ENCODE results near the gene RAP1A.
"Not testable (repeated sequence)": the region's sequence is repeated elsewhere in the genome, so short reads cannot be mapped to it uniquely, and the experiment has no call there.

Gene RAP1A

DNA sequence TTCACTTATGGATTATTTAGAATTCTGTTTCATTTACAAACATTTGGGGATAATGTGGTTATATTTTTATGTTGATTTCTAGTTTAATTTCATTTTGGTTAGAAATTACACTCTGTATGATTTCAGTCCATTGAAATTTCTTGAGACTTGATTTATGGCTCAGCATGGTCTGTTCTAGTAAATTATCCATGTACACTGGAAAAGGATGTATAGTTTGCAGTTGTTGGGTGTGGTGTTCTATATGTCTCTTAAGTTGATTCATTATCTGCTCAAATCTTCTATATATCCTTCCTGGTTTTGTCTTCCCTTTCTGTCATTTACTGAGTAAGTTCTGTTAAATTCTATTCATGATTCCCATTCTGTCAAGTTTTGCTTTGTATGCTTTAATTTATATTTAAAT is 52.3 kb downstream of the RAP1A start:
- no peaks in the 10 kb centered on the region for H3K4me1 ChIP-seq (ENCODE audit: insufficient read depth, poor library complexity, severe bottlenecking)

DNA sequence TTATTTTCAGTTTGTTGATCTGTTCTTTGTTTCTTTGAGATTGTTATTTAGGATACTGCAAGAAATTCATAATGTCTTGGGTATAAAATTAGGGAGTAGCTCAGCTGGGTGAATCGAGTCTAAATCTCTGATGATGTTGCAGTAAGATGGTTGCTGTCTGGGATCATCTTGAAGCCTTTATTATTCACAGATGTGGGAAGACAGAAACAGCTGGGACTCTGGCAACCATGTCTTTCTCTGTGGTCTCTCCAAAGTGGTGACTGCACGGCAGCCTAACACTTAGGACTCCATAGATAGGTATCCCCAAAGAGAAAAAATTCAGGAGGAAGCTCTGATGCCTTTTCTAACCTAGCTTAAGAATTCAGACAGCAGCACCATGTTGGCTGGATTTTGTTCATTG is 52.7 kb downstream of the RAP1A start:
- no peak for DNase-seq (ENCODE audit: low spot score)
- Histone ChIP-seq H3K4me3 (ENCODE audit: severe bottlenecking) (no peak overlapping the region), H3K27me3 (ENCODE audit: insufficient read depth, poor library complexity, severe bottlenecking) (no peaks in the 10 kb centered on the region), H3K27ac (ENCODE audit: poor library complexity, severe bottlenecking) (no peak overlapping the region), H3K4me1 (ENCODE audit: insufficient read depth, poor library complexity, severe bottlenecking) (no peaks in the 10 kb centered on the region), H3K36me3 (ENCODE audit: low read depth) (peaks cover 3% of the 10 kb centered on the region; the same call in 1 of the 2 replicates), H3K9me3 (ENCODE audit: severe bottlenecking) (no peaks in the 10 kb centered on the region)
- ATAC-seq (ENCODE audit: low read depth), result no peak
- TF ChIP-seq, protein P1, sequence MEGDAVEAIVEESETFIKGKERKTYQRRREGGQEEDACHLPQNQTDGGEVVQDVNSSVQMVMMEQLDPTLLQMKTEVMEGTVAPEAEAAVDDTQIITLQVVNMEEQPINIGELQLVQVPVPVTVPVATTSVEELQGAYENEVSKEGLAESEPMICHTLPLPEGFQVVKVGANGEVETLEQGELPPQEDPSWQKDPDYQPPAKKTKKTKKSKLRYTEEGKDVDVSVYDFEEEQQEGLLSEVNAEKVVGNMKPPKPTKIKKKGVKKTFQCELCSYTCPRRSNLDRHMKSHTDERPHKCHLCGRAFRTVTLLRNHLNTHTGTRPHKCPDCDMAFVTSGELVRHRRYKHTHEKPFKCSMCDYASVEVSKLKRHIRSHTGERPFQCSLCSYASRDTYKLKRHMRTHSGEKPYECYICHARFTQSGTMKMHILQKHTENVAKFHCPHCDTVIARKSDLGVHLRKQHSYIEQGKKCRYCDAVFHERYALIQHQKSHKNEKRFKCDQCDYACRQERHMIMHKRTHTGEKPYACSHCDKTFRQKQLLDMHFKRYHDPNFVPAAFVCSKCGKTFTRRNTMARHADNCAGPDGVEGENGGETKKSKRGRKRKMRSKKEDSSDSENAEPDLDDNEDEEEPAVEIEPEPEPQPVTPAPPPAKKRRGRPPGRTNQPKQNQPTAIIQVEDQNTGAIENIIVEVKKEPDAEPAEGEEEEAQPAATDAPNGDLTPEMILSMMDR (IDR thresholded peaks at IDR 0.05; ENCODE audit: poor library complexity, severe bottlenecking), result no peak

More for the DNA sequence above, 52.3 kb downstream of the RAP1A start:
- H3K27me3 ChIP-seq (ENCODE audit: insufficient read depth, poor library complexity, severe bottlenecking), result no peaks in the 10 kb centered on the region
- no peaks in the 10 kb centered on the region for H3K36me3 ChIP-seq (ENCODE audit: low read depth)
- no peak overlapping the region for H3K27ac ChIP-seq (ENCODE audit: poor library complexity, severe bottlenecking)
- DNase-seq (ENCODE audit: low spot score) (no peak), ATAC-seq (ENCODE audit: low read depth) (no peak)
- H3K4me3 ChIP-seq (ENCODE audit: severe bottlenecking), result no peak overlapping the region
- TF ChIP-seq, protein P1 (IDR thresholded peaks at IDR 0.05; ENCODE audit: poor library complexity, severe bottlenecking), result no peak
- no peaks in the 10 kb centered on the region for H3K9me3 ChIP-seq (ENCODE audit: severe bottlenecking)

DNA sequence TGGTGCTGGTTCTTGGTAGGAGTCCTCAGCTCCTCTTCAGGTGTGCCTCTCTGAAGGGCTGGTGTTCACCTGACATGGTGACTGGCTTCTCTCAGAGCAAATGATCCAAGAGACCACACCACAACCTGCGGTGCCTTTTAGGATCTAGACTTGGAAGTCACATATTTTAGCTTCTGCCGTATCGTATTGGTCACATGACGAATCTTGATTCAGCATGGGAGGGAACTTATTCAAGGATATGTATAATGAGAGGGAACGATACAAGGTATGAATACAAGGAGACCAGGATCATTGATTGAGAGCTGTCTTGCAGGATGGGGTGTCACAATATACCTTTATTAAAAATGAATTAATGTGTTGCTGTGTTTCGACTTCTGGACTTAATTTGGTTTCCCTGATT is 58.0 kb downstream of the RAP1A start:
- no peak overlapping the region for H3K27ac ChIP-seq (ENCODE audit: poor library complexity, severe bottlenecking)
- peaks cover 3% of the 10 kb centered on the region; the same call in 1 of the 2 replicates for H3K36me3 ChIP-seq (ENCODE audit: low read depth)
- no peaks in the 10 kb centered on the region for H3K9me3 ChIP-seq (ENCODE audit: severe bottlenecking)
- TF ChIP-seq, protein P1 (IDR thresholded peaks at IDR 0.05; ENCODE audit: poor library complexity, severe bottlenecking), result no peak
- no peaks in the 10 kb centered on the region for H3K4me1 ChIP-seq (ENCODE audit: insufficient read depth, poor library complexity, severe bottlenecking)
- DNase-seq (ENCODE audit: low spot score) (no peak), ATAC-seq (ENCODE audit: low read depth) (no peak)
- H3K27me3 ChIP-seq (ENCODE audit: insufficient read depth, poor library complexity, severe bottlenecking), result no peaks in the 10 kb centered on the region
- no peak overlapping the region for H3K4me3 ChIP-seq (ENCODE audit: severe bottlenecking)

DNA sequence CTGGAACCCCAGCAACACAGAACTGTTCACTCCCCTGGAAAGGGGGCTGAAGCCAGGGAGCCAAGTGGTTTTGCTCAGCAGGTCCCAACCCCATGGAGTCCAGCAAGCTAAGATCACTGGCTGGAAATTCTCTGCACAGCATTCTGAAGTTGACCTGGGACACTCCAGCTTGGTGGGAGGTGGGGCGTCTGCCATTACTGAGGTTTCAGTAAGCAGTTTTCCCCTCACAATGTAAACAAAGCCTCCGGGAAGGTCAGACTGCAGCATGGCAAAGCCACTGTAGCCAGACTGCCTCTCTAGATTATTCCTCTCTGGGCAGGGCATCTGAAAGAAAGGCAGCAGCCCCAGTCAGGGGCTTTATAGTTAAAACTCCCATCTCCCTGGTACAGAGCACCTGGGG is 60.0 kb downstream of the RAP1A start:
- Histone ChIP-seq H3K27me3 (ENCODE audit: insufficient read depth, poor library complexity, severe bottlenecking) (no peaks in the 10 kb centered on the region), H3K4me1 (ENCODE audit: insufficient read depth, poor library complexity, severe bottlenecking) (no peaks in the 10 kb centered on the region), H3K27ac (ENCODE audit: poor library complexity, severe bottlenecking) (no peak overlapping the region), H3K4me3 (ENCODE audit: severe bottlenecking) (no peak overlapping the region), H3K9me3 (ENCODE audit: severe bottlenecking) (no peaks in the 10 kb centered on the region), H3K36me3 (ENCODE audit: low read depth) (peaks cover 3% of the 10 kb centered on the region; the same call in 1 of the 2 replicates)
- DNase-seq (ENCODE audit: low spot score) (no peak), ATAC-seq (ENCODE audit: low read depth) (no peak)
- TF ChIP-seq, protein P1 (IDR thresholded peaks at IDR 0.05; ENCODE audit: poor library complexity, severe bottlenecking), result no peak

DNA sequence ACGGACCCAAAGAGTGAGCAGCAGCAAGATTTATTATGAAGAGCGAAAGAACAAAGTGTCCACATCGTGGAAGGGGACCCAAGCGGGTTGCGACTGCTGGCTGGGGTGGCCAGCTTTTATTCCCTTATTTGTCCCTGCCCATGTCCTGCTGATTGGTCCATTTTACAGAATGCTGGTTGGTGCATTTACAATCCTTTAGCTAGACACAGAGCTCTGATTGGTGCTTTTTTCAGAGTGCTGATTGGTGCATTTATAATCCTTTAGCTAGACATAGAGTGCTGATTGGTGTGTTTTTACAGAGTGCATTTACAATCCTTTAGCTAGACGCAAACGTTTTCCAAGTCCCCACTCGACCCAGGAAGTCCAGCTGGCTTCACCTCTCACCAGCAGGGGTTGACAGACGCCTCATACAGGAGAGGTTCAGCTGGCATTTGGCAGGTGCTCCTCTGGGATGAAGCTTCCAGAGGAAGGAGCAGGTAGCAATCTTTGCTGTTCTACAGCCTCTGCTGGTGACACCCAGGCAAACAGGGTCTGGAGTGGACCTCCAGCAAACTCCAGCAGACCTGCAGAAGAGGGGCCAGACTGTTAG is 60.7 kb downstream of the RAP1A start:
- H3K36me3 ChIP-seq (ENCODE audit: low read depth); DNase-seq (ENCODE audit: low spot score); ATAC-seq (ENCODE audit: low read depth); H3K4me1 ChIP-seq (ENCODE audit: insufficient read depth, poor library complexity, severe bottlenecking); H3K4me3 ChIP-seq (ENCODE audit: severe bottlenecking); H3K9me3 ChIP-seq (ENCODE audit: severe bottlenecking); H3K27ac ChIP-seq (ENCODE audit: poor library complexity, severe bottlenecking); H3K27me3 ChIP-seq (ENCODE audit: insufficient read depth, poor library complexity, severe bottlenecking): not testable (repeated sequence)

DNA sequence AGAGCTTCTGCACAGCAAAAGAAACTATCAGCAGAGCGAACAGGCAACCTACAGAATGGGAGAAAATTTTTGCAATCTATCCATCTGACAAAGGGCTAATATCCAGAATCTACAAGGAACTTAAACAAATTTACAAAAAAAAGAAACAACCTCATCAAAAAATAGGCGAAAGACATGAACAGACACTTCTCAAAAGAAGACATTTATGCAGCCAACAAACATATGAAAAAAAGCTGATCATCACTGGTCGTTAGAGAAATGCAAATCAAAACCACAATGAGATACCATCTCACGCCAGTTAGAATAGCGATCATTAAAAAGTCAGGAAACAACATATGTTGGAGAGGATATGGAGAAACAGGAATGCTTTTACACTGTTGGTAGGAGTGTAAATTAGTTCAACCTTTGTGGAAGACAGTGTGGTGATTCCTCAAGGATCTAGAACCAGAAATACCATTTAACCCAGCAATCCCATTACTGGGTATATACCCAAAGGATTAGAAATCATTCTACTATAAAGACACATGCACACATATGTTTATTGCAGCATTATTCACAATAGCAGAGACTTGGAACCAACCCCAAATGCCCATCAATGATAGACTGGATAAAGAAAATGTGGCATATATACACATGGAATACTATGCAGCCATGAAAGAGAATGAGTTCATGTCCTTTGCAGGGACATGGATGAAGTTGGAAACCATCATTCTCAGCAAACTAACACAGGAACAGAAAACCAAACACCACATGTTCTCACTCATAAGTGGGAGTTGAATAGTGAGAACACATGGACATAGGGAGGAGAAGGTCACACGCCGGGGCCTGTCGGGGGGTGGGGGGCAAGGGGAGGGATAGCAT is 65.9 kb downstream of the RAP1A start:
- H3K4me3 ChIP-seq (ENCODE audit: severe bottlenecking); ATAC-seq (ENCODE audit: low read depth); H3K4me1 ChIP-seq (ENCODE audit: insufficient read depth, poor library complexity, severe bottlenecking); DNase-seq (ENCODE audit: low spot score); H3K9me3 ChIP-seq (ENCODE audit: severe bottlenecking); H3K27me3 ChIP-seq (ENCODE audit: insufficient read depth, poor library complexity, severe bottlenecking); H3K36me3 ChIP-seq (ENCODE audit: low read depth); H3K27ac ChIP-seq (ENCODE audit: poor library complexity, severe bottlenecking): not testable (repeated sequence)

All from RWPE2 (cell line).